Breast epithelium (tissue), 4 donors: ENCODE results near the gene TMPRSS13. TPM values are rescaled to one million over a fixed set of nuclear protein-coding genes. Genes with fewer than 3 reads are reported as not detected.
A peak's percentile ranks its signal among the peaks of the same experiment; 100 is the strongest.

Experiments
- DNase-seq, 2 donors: peaks; one replicate each; pipeline ENCODE4 v3.0.0-alpha.2; 2019; ENCODE audit warnings: low spot score in 2 of 2
- H3K27ac ChIP-seq, 2 donors: fragments of 200-600 bp; sonication (generic) in 1 of 2; one replicate each; pipeline ENCODE4 v1.5.1; 2016 to 2019; ENCODE audit warnings: mild to moderate bottlenecking in 1 of 2
- H3K27me3 ChIP-seq, 2 donors: fragments of 200-600 bp; sonication (generic) in 1 of 2; one replicate each; pipeline versions ENCODE4 v1.5.1 to v1.6.0; 2017 to 2019; ENCODE audit warnings: control low read depth in 1 of 2, mild to moderate bottlenecking in 1 of 2
- H3K36me3 ChIP-seq: fragments of 200-600 bp; one replicate; pipeline ENCODE4 v1.5.1; 2019
- H3K4me1 ChIP-seq, 2 donors: fragments of 200-600 bp; sonication (generic); one replicate each; pipeline ENCODE4 v1.5.1; 2016 to 2019; ENCODE audit warnings: control low read depth in 1 of 2
- H3K4me3 ChIP-seq, 3 donors: fragments of 200-600 bp; sonication (generic); 1 replicate in 2 of 3; 2 replicates in 1 of 3; pipeline ENCODE4 v1.5.1; 2016 to 2019; ENCODE audit warnings: mild to moderate bottlenecking in 3 of 3, moderate library complexity in 2 of 3
- H3K9me3 ChIP-seq, 2 donors: fragments of 200-600 bp; sonication (generic) in 1 of 2; one replicate each; pipeline ENCODE4 v1.5.1; 2016 to 2019; ENCODE audit warnings: control low read depth in 1 of 2
- CTCF ChIP-seq, 3 donors: fragments of 450-650 bp; IDR thresholded peaks; one replicate each; pipeline ENCODE4 v1.5.1; 2016 to 2017; ENCODE audit warnings: antibody characterized with exemption in 3 of 3, mild to moderate bottlenecking in 3 of 3, moderate library complexity in 3 of 3
- POLR2A ChIP-seq: fragments of 450-650 bp; IDR thresholded peaks from one replicate; pipeline ENCODE4 v1.6.1; 2016; ENCODE audit warnings: antibody characterized with exemption, mild to moderate bottlenecking, moderate library complexity
- POLR2AphosphoS5 ChIP-seq, 3 donors: sonication (generic); formaldehyde crosslinking; IDR thresholded peaks; one replicate each; pipeline ENCODE4 v1.6.1; 2017; ENCODE audit warnings: antibody characterized with exemption in 3 of 3
- intact Hi-C: fragments of 100-400 bp; cut with DNase I; formaldehyde crosslinking; loops from one replicate; pipeline ENCODE4 v1.15.1; 2023; ENCODE audit warnings: low total_unique reads
- total RNA-seq, 3 donors: library from RNA; depleted of rRNA; stranded (reverse); fragments of >200 nt; gene quantifications; one replicate each; pipeline ENCODE4 v1.1.0, GENCODE V29; 2016

Gene TMPRSS13
- total RNA-seq, 3 donors from 2014 or later: 0.32 to 34.0 (median 12.5) TPM

- H3K4me1 ChIP-seq: no peaks in the 10 kb centered on the region
- no peak for TF ChIP-seq POLR2A
- TF ChIP-seq POLR2AphosphoS5 (IDR thresholded peaks at IDR 0.05): no peak
- no peak for TF ChIP-seq CTCF (IDR thresholded peaks at IDR 0.05)
- H3K36me3 ChIP-seq: no peaks in the 10 kb centered on the region
- H3K9me3 ChIP-seq: no peaks in the 10 kb centered on the region
- intact Hi-C loops: no loop called here
- H3K27me3 ChIP-seq: peaks cover 0 to 13% of the 10 kb centered on the region in 2 donors
- no peak for DNase-seq
- H3K27ac ChIP-seq: peak overlapping the region; percentile 65 to 73
- H3K4me3 ChIP-seq: peak overlapping the region; percentile 45 to 75 (median 65)
Observed at GRCh38 chr11:117877120-117877784, 52.0 kb downstream of the TMPRSS13 start.

GRCh38 chr11:117876341-117877119 is 52.7 kb downstream of the TMPRSS13 start, which contains the start of gene FXYD6:
Gene FXYD6 (minus strand): TSS chr11:117876658. CDS start chr11:117842776, 33,882 bp downstream.
- H3K27me3 ChIP-seq: peaks cover 0 to 13% of the 10 kb centered on the region in 2 donors
- DNase-seq: no peak
- no peaks in the 10 kb centered on the region for H3K36me3 ChIP-seq
- H3K4me1 ChIP-seq: no peaks in the 10 kb centered on the region
- TF ChIP-seq POLR2A (no peak), CTCF (IDR thresholded peaks at IDR 0.05) (no peak), POLR2AphosphoS5 (IDR thresholded peaks at IDR 0.05) (no peak)
- peak within 1 kb of the TSS; percentile 65 to 73 for H3K27ac ChIP-seq
- no peaks in the 10 kb centered on the region for H3K9me3 ChIP-seq
- peak within 1 kb of the TSS; percentile 45 to 75 (median 65) for H3K4me3 ChIP-seq
- intact Hi-C loops: no loop called here

GRCh38 chr11:117876059-117876340 is 53.2 kb downstream of the TMPRSS13 start:
- Histone ChIP-seq H3K9me3 (no peaks in the 10 kb centered on the region), H3K4me1 (no peaks in the 10 kb centered on the region), H3K36me3 (no peaks in the 10 kb centered on the region), H3K27me3 (peaks cover 0 to 13% of the 10 kb centered on the region in 2 donors), H3K27ac (peak overlapping the region; percentile 65 to 73), H3K4me3 (peak overlapping the region; percentile 45 to 75 (median 65))
- TF ChIP-seq CTCF (IDR thresholded peaks at IDR 0.05): no peak
- no peak for TF ChIP-seq POLR2A
- no peak for TF ChIP-seq POLR2AphosphoS5 (IDR thresholded peaks at IDR 0.05)
- DNase-seq: no peak
- intact Hi-C loops: no loop called here

GRCh38 chr11:117875382-117876058 is 53.7 kb downstream of the TMPRSS13 start:
- peak overlapping the region; percentile 65 to 73 for H3K27ac ChIP-seq
- intact Hi-C loops: no loop called here
- DNase-seq: no peak
- peaks cover 0 to 13% of the 10 kb centered on the region in 2 donors for H3K27me3 ChIP-seq
- no peaks in the 10 kb centered on the region for H3K36me3 ChIP-seq
- H3K9me3 ChIP-seq: no peaks in the 10 kb centered on the region
- peak overlapping the region; percentile 45 to 75 (median 65) for H3K4me3 ChIP-seq
- no peak for TF ChIP-seq POLR2A
- no peak for TF ChIP-seq POLR2AphosphoS5 (IDR thresholded peaks at IDR 0.05)
- no peak for TF ChIP-seq CTCF (IDR thresholded peaks at IDR 0.05)
- H3K4me1 ChIP-seq: no peaks in the 10 kb centered on the region
